HG02884 (cell line): ENCODE measurements around the gene BAMBI.

ENCODE experiments used
- ATAC-seq: cut with Tn5 transposase; IDR thresholded peaks from one replicate; pipeline ENCODE4 v1.9.1; 2021; ENCODE audit warnings: mild to moderate bottlenecking, moderate library complexity; ENCODE audit not compliant: unreplicated experiment

Gene BAMBI

GRCh38 chr10:28704464-28705161 is 27.3 kb downstream of the BAMBI start:
- no peak for ATAC-seq

GRCh38 chr10:28705472-28705871 is 28.2 kb downstream of the BAMBI start:
- ATAC-seq: no peak

- no peak for ATAC-seq
These were observed 31.8 kb downstream of the BAMBI start for GRCh38 chr10:28709001-28709710.

GRCh38 chr10:28710202-28710886 is 33.0 kb downstream of the BAMBI start:
- ATAC-seq: no peak

- no peak for ATAC-seq
These were observed 33.7 kb downstream of the BAMBI start for GRCh38 chr10:28711041-28711440.

GRCh38 chr10:28711776-28712175 is 34.5 kb downstream of the BAMBI start:
- no peak for ATAC-seq

GRCh38 chr10:28713626-28714352 is 36.5 kb downstream of the BAMBI start:
- ATAC-seq: no peak

- no peak for ATAC-seq
These were observed 37.2 kb downstream of the BAMBI start for GRCh38 chr10:28714401-28715053.

GRCh38 chr10:28715246-28715645 is 37.9 kb downstream of the BAMBI start:
- ATAC-seq: no peak

GRCh38 chr10:28715757-28716156 is 38.4 kb downstream of the BAMBI start:
- ATAC-seq: no peak

GRCh38 chr10:28716748-28717147 is 39.4 kb downstream of the BAMBI start:
- ATAC-seq: no peak

- no peak for ATAC-seq
These were observed 40.4 kb downstream of the BAMBI start for GRCh38 chr10:28717656-28718201.

GRCh38 chr10:28719789-28720436 is 42.6 kb downstream of the BAMBI start:
- ATAC-seq: no peak

GRCh38 chr10:28721318-28721951 is 44.1 kb downstream of the BAMBI start:
- ATAC-seq: no peak

- ATAC-seq: no peak
These were observed 44.9 kb downstream of the BAMBI start for GRCh38 chr10:28722065-28722803.

- ATAC-seq: no peak
These were observed 51.0 kb downstream of the BAMBI start for GRCh38 chr10:28728366-28728765.

- ATAC-seq: no peak
These were observed 52.9 kb downstream of the BAMBI start for GRCh38 chr10:28730031-28730778.

- no peak for ATAC-seq
These were observed 54.8 kb downstream of the BAMBI start for GRCh38 chr10:28732091-28732490.
